Ishikawa (cell line): ENCODE data around the gene CD200R1L.

Source experiments
- CEBPB ChIP-seq: IDR thresholded peaks from 2 replicates; pipeline ENCODE4 v1.6.1; 2012
- CREB1 ChIP-seq: IDR thresholded peaks from 2 replicates; pipeline ENCODE4 v1.6.1; 2012; ENCODE audit warnings: low read depth
- EGR1 ChIP-seq: IDR thresholded peaks from 2 replicates; pipeline ENCODE4 v1.6.1; 2012
- EP300 ChIP-seq: IDR thresholded peaks from 2 replicates; pipeline ENCODE4 v1.6.1; 2012; ENCODE audit warnings: borderline replicate concordance
- FOXM1 ChIP-seq: IDR thresholded peaks from 2 replicates; pipeline ENCODE4 v1.6.1; 2012; ENCODE audit warnings: low read depth, borderline replicate concordance
- NFIC ChIP-seq: IDR thresholded peaks from 2 replicates; pipeline ENCODE4 v1.6.1; 2012
- RAD21 ChIP-seq: IDR thresholded peaks from 2 replicates; pipeline ENCODE4 v1.6.1; 2012; ENCODE audit warnings: low read depth
- TAF1 ChIP-seq: IDR thresholded peaks from 2 replicates; pipeline ENCODE4 v1.6.1; 2012; ENCODE audit warnings: low read depth, mild to moderate bottlenecking
- TCF12 ChIP-seq: IDR thresholded peaks from 2 replicates; pipeline ENCODE4 v1.6.1; 2012; ENCODE audit warnings: low read depth
- TEAD4 ChIP-seq: IDR thresholded peaks from 2 replicates; pipeline ENCODE4 v1.6.1; 2012
- YY1 ChIP-seq: IDR thresholded peaks from 2 replicates; pipeline ENCODE4 v1.6.1; 2012; ENCODE audit warnings: low read depth
- ZBTB7A ChIP-seq: IDR thresholded peaks from 2 replicates; pipeline ENCODE4 v1.6.1; 2012; ENCODE audit warnings: low read depth
- TF ChIP-seq, protein P1 (sequence below): IDR thresholded peaks from 2 replicates; pipeline ENCODE4 v1.6.1; 2012
- TF ChIP-seq, protein P2 (sequence below): IDR thresholded peaks from 2 replicates; pipeline ENCODE4 v1.6.1; 2012; ENCODE audit warnings: low read depth, mild to moderate bottlenecking
- TF ChIP-seq, protein P3 (sequence below): IDR thresholded peaks from 2 replicates; pipeline ENCODE4 v1.6.1; 2012

Gene CD200R1L

DNA sequence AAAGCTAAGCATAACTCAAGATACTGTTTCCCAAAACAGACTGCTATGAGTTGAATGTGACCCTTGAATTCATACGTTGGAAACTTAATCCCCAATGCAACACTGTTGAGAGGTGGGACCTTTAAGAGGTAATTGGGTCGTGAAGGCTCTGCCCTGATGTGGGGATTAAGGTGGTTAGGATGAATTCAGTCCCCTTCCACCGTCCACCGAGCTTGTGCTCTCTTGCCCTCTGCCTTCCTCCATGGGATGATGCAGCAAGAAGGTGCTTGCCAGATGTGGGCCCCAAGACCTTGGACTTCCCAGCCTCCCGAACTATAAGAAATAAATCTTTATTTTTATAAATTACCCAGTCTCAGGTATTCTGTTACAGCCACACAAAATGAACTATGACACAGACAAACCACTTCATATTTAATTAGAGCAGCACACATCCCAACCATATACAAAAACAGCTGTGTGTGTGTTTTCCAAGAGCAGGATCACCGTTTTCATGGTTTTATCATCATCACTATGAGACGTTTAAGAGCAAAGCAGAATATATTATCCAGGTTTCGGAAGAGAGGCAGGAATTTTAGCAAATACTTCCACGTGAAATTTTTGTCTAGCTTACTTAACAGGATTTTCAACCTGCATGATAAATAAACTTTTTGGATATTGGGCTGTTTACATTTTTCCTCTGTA, 61.2 kb downstream of the CD200R1L start:
- no peak for TF ChIP-seq TAF1
- no peak for TF ChIP-seq CREB1
- no peak for TF ChIP-seq EP300
- no peak for TF ChIP-seq CEBPB
- TF ChIP-seq TCF12, result no peak
- no peak for TF ChIP-seq FOXM1
- TF ChIP-seq, protein P1, sequence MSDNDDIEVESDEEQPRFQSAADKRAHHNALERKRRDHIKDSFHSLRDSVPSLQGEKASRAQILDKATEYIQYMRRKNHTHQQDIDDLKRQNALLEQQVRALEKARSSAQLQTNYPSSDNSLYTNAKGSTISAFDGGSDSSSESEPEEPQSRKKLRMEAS, result no peak
- TF ChIP-seq, protein P2, sequence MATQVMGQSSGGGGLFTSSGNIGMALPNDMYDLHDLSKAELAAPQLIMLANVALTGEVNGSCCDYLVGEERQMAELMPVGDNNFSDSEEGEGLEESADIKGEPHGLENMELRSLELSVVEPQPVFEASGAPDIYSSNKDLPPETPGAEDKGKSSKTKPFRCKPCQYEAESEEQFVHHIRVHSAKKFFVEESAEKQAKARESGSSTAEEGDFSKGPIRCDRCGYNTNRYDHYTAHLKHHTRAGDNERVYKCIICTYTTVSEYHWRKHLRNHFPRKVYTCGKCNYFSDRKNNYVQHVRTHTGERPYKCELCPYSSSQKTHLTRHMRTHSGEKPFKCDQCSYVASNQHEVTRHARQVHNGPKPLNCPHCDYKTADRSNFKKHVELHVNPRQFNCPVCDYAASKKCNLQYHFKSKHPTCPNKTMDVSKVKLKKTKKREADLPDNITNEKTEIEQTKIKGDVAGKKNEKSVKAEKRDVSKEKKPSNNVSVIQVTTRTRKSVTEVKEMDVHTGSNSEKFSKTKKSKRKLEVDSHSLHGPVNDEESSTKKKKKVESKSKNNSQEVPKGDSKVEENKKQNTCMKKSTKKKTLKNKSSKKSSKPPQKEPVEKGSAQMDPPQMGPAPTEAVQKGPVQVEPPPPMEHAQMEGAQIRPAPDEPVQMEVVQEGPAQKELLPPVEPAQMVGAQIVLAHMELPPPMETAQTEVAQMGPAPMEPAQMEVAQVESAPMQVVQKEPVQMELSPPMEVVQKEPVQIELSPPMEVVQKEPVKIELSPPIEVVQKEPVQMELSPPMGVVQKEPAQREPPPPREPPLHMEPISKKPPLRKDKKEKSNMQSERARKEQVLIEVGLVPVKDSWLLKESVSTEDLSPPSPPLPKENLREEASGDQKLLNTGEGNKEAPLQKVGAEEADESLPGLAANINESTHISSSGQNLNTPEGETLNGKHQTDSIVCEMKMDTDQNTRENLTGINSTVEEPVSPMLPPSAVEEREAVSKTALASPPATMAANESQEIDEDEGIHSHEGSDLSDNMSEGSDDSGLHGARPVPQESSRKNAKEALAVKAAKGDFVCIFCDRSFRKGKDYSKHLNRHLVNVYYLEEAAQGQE, result no peak

DNA sequence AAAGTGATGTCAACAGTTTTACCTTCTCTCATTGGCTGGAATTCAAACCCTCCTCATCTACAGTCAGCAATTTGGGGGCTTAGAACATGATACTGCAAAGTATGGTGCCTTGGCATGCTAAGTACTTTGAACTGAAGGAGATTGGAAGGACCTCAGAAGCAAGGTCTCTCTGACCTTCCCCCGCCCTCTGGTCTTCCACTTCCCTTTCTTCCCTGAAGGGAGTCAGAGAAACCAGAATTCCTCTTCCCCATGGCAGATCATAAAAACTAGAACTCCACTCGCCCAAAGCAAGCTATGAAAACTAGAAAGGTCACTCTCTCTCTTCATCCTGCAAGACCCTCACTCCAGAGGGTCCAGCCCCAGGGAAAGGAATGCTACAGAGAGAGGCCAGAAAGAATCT, 64.2 kb downstream of the CD200R1L start:
- TF ChIP-seq, protein P3, sequence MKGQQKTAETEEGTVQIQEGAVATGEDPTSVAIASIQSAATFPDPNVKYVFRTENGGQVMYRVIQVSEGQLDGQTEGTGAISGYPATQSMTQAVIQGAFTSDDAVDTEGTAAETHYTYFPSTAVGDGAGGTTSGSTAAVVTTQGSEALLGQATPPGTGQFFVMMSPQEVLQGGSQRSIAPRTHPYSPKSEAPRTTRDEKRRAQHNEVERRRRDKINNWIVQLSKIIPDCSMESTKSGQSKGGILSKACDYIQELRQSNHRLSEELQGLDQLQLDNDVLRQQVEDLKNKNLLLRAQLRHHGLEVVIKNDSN, result no peak
- TF ChIP-seq NFIC (no peak), EP300 (no peak), TAF1 (no peak)

DNA sequence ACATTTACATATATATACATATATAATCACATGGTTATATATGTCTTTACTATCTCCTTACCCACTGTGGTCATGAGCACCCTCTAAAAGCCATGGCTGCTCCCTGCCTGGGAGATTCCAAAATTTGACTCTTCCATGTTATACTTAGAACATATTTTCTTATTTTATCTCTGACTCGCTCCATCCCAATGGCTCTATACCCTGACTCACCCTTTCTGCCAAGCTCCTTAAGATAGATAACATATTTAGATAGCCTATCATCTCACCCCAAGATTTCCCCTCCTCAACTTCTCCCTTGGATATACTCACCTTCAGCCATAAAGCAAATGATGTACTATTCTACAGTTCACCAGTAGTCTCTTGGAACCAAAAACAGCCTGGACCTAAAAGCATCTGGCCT, 65.1 kb downstream of the CD200R1L start:
- TF ChIP-seq TCF12, result no peak

DNA sequence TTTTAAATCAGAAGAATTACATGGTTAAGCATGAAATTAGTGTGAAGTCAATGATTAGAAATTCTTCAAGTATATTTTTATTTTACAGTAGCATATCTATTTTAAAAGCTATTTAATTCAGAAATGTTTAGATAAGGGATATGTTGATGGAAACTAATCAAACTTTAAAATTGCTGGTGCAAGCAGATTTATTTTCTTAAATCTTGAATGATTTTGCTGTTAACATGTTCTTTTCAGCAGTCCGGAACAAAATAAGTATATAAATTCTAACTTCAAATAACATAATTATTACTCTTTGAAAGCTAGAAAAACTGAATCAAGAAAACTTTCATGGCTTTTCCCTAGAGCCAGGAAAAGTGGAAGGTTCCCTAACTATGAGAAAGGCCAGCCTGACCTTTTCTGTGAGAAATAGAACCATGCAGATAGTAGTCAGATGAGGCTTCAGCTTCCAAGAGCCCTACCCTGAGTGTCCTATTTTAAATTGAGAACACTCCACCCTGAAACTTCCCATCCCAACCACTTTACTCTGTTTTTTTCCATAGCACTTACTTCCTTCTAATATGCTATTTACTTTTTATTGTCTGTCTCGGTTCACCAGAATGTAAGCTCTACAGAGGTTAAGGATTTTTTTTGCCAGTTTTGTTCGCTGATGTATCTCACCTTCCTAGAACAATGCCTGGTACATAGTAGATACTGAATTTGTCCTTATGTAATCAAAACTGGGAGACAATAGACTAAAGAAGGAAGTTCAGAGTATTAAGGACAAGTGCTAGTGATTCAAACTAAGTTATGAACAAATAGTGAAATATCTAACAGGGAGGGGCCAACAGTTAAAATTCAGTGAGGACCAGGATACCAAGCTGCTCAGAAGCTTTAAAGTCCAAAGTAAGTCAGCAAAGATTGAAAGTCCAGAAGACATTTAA, 66.8 kb downstream of the CD200R1L start:
- TF ChIP-seq EP300, result no peak

DNA sequence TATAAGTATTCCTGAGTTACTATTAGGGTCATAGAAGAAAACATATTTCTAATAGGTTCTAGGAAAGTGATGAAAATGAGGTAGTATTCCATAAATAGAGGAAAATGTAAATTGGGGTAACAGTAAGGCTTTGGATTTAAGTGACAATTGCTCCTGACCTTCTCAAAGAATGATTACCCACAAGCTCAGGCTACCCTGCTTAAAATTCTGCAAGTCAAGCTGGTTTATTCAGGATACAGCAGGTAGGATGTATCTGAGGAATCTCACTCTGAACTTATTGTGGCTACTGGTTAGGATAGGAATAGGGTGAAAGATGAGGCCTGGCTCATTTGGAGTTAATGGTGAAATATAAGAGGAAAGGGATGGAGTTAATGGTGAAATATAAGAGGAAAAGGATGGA, 67.7 kb downstream of the CD200R1L start:
- no peak for TF ChIP-seq CEBPB
- no peak for TF ChIP-seq CREB1
- no peak for TF ChIP-seq YY1
- TF ChIP-seq NFIC, result no peak
- TF ChIP-seq RAD21, result no peak
- TF ChIP-seq EP300, result no peak
- TF ChIP-seq TEAD4, result no peak
- TF ChIP-seq ZBTB7A, result no peak

DNA sequence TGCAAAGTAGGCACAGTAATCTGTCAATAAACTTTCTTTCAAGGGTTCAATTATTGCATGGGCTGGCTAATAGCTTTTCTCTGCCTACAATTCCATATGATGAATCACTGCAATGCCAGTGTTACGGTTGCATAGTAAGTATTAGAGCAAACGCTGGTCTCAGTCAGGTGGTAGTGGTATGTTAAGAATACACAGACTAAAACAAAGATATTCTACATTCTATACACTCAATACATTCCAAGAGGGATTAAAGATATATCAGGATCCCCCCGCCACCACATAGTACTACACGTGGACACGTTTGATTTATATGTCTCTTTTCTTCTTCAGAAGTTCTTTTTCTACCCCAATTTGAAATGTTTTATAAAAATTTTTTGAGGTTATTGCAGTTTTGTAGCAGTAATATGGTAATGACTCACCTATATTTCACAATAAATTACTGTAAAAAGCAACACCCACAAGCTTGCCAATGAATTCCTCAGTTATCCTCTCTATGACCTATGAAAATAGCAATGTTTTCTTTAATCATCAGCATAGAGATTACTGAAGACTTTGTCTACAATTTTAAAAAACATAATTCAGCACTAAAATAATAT, 68.2 kb downstream of the CD200R1L start:
- TF ChIP-seq NFIC (no peak), FOXM1 (no peak), EP300 (no peak), RAD21 (no peak), ZBTB7A (no peak), YY1 (no peak), CEBPB (no peak), TEAD4 (no peak), TAF1 (no peak), TCF12 (no peak), CREB1 (no peak), EGR1 (no peak)
- TF ChIP-seq, protein P2, result no peak
- TF ChIP-seq, protein P1, result no peak
- TF ChIP-seq, protein P3, result no peak
